ENCODE data around the gene ANKRD34A.
A peak's percentile ranks its signal among the peaks of the same experiment; 100 is the strongest.

The ANKRD34A gene

GRCh38 chr1:145988773-145989172 is 24.4 kb upstream of the ANKRD34A start:
- peak; percentile 26 for DNase-seq (ENCODE audit: low spot score)
- H3K4me3 ChIP-seq: no peak overlapping the region
- H3K27ac ChIP-seq: peak overlapping the region in 1 of 2 donors; percentile 60
- TF ChIP-seq CTCF (IDR thresholded peaks at IDR 0.05): no peak

- DNase-seq (ENCODE audit: low spot score): peak; percentile 14
- H3K27ac ChIP-seq: peak overlapping the region in 1 of 2 donors; percentile 20
- no peak for TF ChIP-seq CTCF (IDR thresholded peaks at IDR 0.05)
- no peak overlapping the region for H3K4me3 ChIP-seq
Observed at GRCh38 chr1:145987926-145988325, 23.6 kb upstream of the ANKRD34A start.

GRCh38 chr1:145986551-145986950 is 22.2 kb upstream of the ANKRD34A start:
- no peak for TF ChIP-seq CTCF (IDR thresholded peaks at IDR 0.05)
- DNase-seq (ENCODE audit: low spot score): no peak
- H3K27ac ChIP-seq: peak overlapping the region; percentile 53 to 87

GRCh38 chr1:145985502-145986439 is 21.4 kb upstream of the ANKRD34A start:
- DNase-seq (ENCODE audit: low spot score): peak; percentile 73
- peak overlapping the region; percentile 87 to 95 for H3K27ac ChIP-seq
- peak overlapping the region; percentile 58 for H3K4me3 ChIP-seq
- TF ChIP-seq CTCF (IDR thresholded peaks at IDR 0.05): no peak

More at GRCh38 chr1:145986551-145986950, 22.2 kb upstream of the ANKRD34A start:
- H3K4me3 ChIP-seq: no peak overlapping the region

GRCh38 chr1:145985129-145985501 is 20.7 kb upstream of the ANKRD34A start:
- Histone ChIP-seq H3K4me3 (peak overlapping the region; percentile 58), H3K27ac (peak overlapping the region; percentile 87 to 95)
- no peak for TF ChIP-seq CTCF (IDR thresholded peaks at IDR 0.05)
- peak; percentile 72 for DNase-seq (ENCODE audit: low spot score)

- TF ChIP-seq CTCF (IDR thresholded peaks at IDR 0.05): no peak
- H3K4me3 ChIP-seq: no peak overlapping the region
- peak; percentile 57 for DNase-seq (ENCODE audit: low spot score)
Observed at GRCh38 chr1:145983960-145984830, 19.8 kb upstream of the ANKRD34A start.

More at GRCh38 chr1:145983960-145984830, 19.8 kb upstream of the ANKRD34A start:
- peak overlapping the region; percentile 95 to 99 for H3K27ac ChIP-seq

Data from coronary artery (tissue), 2 donors.